Small intestine (tissue), 7 donors: ENCODE results near the gene SAXO1. TPM values are rescaled to one million over a fixed set of nuclear protein-coding genes. Genes with fewer than 3 reads are reported as not detected.
A peak's percentile ranks its signal among the peaks of the same experiment; 100 is the strongest.
"Not testable (repeated sequence)": the region's sequence is repeated elsewhere in the genome, so short reads cannot be mapped to it uniquely, and the experiment has no call there.

Experiments used
- DNase-seq, 2 donors: peaks; one replicate each; pipeline versions ENCODE4 v3.0.0 to v3.0.0-alpha.2; 2013
- FAIRE-seq: peaks from 2 replicates; lab custom pipeline; 2012; peaks lifted over from hg19 to GRCh38; lab: Jason Lieb, UNC
- H3K27ac ChIP-seq, 3 donors: one replicate each; pipeline ENCODE4 v1.5.1; 2013; ENCODE audit warnings: low read length in 2 of 3, mild to moderate bottlenecking in 2 of 3, control low read depth in 1 of 3, inconsistent platforms in 1 of 3, low read depth in 1 of 3, moderate library complexity in 1 of 3
- H3K27me3 ChIP-seq, 3 donors: one replicate each; pipeline ENCODE4 v1.6.1; 2013; ENCODE audit warnings: low read length in 3 of 3, inconsistent platforms in 1 of 3; ENCODE audit not compliant: control insufficient read depth in 3 of 3, insufficient read depth in 3 of 3
- H3K36me3 ChIP-seq, 3 donors: one replicate each; pipeline ENCODE4 v1.6.1; 2013; ENCODE audit warnings: low read length in 3 of 3, inconsistent platforms in 1 of 3, low read depth in 1 of 3, mild to moderate bottlenecking in 1 of 3, moderate library complexity in 1 of 3; ENCODE audit not compliant: control insufficient read depth in 3 of 3, insufficient read depth in 2 of 3
- H3K4me1 ChIP-seq, 3 donors: one replicate each; pipeline ENCODE4 v1.6.1; 2013; ENCODE audit warnings: low read length in 2 of 3, inconsistent platforms in 1 of 3, low read depth in 1 of 3, mild to moderate bottlenecking in 1 of 3, moderate library complexity in 1 of 3; ENCODE audit not compliant: control insufficient read depth in 3 of 3, insufficient read depth in 2 of 3
- H3K4me3 ChIP-seq, 3 donors: one replicate each; pipeline ENCODE4 v1.5.1; 2013; ENCODE audit warnings: low read length in 3 of 3, control low read depth in 1 of 3, inconsistent platforms in 1 of 3, low read depth in 1 of 3, mild to moderate bottlenecking in 1 of 3, moderate library complexity in 1 of 3
- H3K9me3 ChIP-seq, 2 donors: one replicate each; pipeline ENCODE4 v1.6.1; 2013; ENCODE audit warnings: low read depth in 1 of 2, low read length in 1 of 2; ENCODE audit not compliant: control insufficient read depth in 2 of 2, insufficient read depth in 1 of 2
- WGBS, 3 donors: extraction: QIAGEN DNeasy Blood & Tissue Kit; methylation state at CpG; one replicate each; pipeline ENCODE4 v1.1.7; 2013; 5-methylcytosine and 5-hydroxymethylcytosine counted together
- polyA plus RNA-seq, 4 donors: library from polyadenylated mRNA; stranded (reverse) in 3 of 4; unstranded in 1 of 4; fragments of 200-250 nt in 3 of 4; fragments of 120-200 nt in 1 of 4; gene quantifications; one replicate each; pipeline versions ENCODE4 v1.2.1 to v1.2.3, GENCODE V29; 2013
- donor health status: healthy with polysubstance abuse.
- donor health status: control.
- donor health status: control.
- donor health status: Bipolar disorder and iron deficiency.
- donor health status: healthy.

Gene SAXO1
- polyA plus RNA-seq, 4 donors: 0.01 TPM; not detected in 2

GRCh38 chr9:18991197-18991596 is 41.8 kb downstream of the SAXO1 start:
- not testable (repeated sequence) for H3K27ac ChIP-seq, H3K4me1 ChIP-seq, FAIRE-seq, DNase-seq, H3K27me3 ChIP-seq, H3K9me3 ChIP-seq, H3K4me3 ChIP-seq, H3K36me3 ChIP-seq
- WGBS, 3 donors: 94 to 95% (median 95%) methylated on average over 4 of the region's 4 CpGs

- FAIRE-seq (no peak), DNase-seq (no peak)
- peaks cover 0 to 3% of the 10 kb centered on the region in 2 donors for H3K9me3 ChIP-seq
- no peaks in the 10 kb centered on the region for H3K4me1 ChIP-seq
- 87 to 89% (median 88%) methylated on average over 5 of the region's 5 CpGs for WGBS, 3 donors
- H3K36me3 ChIP-seq: no peaks in the 10 kb centered on the region
- H3K27ac ChIP-seq: no peak overlapping the region
- no peak overlapping the region for H3K4me3 ChIP-seq
- no peaks in the 10 kb centered on the region for H3K27me3 ChIP-seq
These were observed 42.5 kb downstream of the SAXO1 start for GRCh38 chr9:18990494-18990893.

GRCh38 chr9:18989865-18990264 is 43.1 kb downstream of the SAXO1 start:
- Histone ChIP-seq H3K4me3 (no peak overlapping the region), H3K4me1 (no peaks in the 10 kb centered on the region), H3K27me3 (no peaks in the 10 kb centered on the region), H3K9me3 (peaks cover 0 to 3% of the 10 kb centered on the region in 2 donors), H3K36me3 (no peaks in the 10 kb centered on the region), H3K27ac (no peak overlapping the region)
- no peak for FAIRE-seq
- DNase-seq: peak in 1 of 2 donors; percentile 33
- WGBS, 3 donors: 14 to 83% (median 32%) methylated on average over 4 of the region's 4 CpGs

GRCh38 chr9:18989097-18989496 is 43.9 kb downstream of the SAXO1 start:
- WGBS, 3 donors: 69 to 89% (median 82%) methylated on average over 2 of the region's 2 CpGs
- FAIRE-seq (no peak), DNase-seq (no peak)
- Histone ChIP-seq H3K27me3 (no peaks in the 10 kb centered on the region), H3K27ac (no peak overlapping the region), H3K4me3 (no peak overlapping the region), H3K9me3 (peaks cover 0 to 4% of the 10 kb centered on the region in 2 donors), H3K36me3 (no peaks in the 10 kb centered on the region), H3K4me1 (no peaks in the 10 kb centered on the region)

GRCh38 chr9:18988003-18988402 is 45.0 kb downstream of the SAXO1 start:
- Histone ChIP-seq H3K4me3 (no peak overlapping the region), H3K9me3 (peaks cover 0 to 7% of the 10 kb centered on the region in 2 donors), H3K36me3 (no peaks in the 10 kb centered on the region), H3K27ac (no peak overlapping the region), H3K27me3 (no peaks in the 10 kb centered on the region), H3K4me1 (no peaks in the 10 kb centered on the region)
- DNase-seq (no peak), FAIRE-seq (no peak)

GRCh38 chr9:18985996-18986395 is 47.0 kb downstream of the SAXO1 start:
- Histone ChIP-seq H3K36me3 (no peaks in the 10 kb centered on the region), H3K27ac (no peak overlapping the region), H3K4me1 (no peaks in the 10 kb centered on the region), H3K9me3 (peaks cover 0 to 7% of the 10 kb centered on the region in 2 donors), H3K27me3 (no peaks in the 10 kb centered on the region), H3K4me3 (no peak overlapping the region)
- DNase-seq (no peak), FAIRE-seq (no peak)

- no peak overlapping the region for H3K4me3 ChIP-seq
- no peaks in the 10 kb centered on the region for H3K36me3 ChIP-seq
- no peaks in the 10 kb centered on the region for H3K4me1 ChIP-seq
- no peak for FAIRE-seq
- no peak for DNase-seq
- H3K27me3 ChIP-seq: no peaks in the 10 kb centered on the region
- WGBS, 3 donors: 40 to 86% (median 45%) methylated on average over 6 of the region's 6 CpGs
- no peak overlapping the region for H3K27ac ChIP-seq
- H3K9me3 ChIP-seq: peaks cover 0 to 5% of the 10 kb centered on the region in 2 donors
These were observed 47.5 kb downstream of the SAXO1 start for GRCh38 chr9:18985464-18985951.

- no peak for DNase-seq
- Histone ChIP-seq H3K27me3 (no peaks in the 10 kb centered on the region), H3K36me3 (no peaks in the 10 kb centered on the region), H3K4me1 (no peaks in the 10 kb centered on the region), H3K4me3 (no peak overlapping the region), H3K27ac (no peak overlapping the region), H3K9me3 (peaks cover 0 to 4% of the 10 kb centered on the region in 2 donors)
- WGBS, 3 donors: 48 to 72% (median 59%) methylated on average over 5 of the region's 5 CpGs
- no peak for FAIRE-seq
These were observed 50.8 kb downstream of the SAXO1 start for GRCh38 chr9:18982262-18982620.
